CD4-positive, alpha-beta T cell treated with Interleukin-12 subunit alpha and Interleukin-12 subunit beta, for 1 hour (primary cell): ENCODE results near the gene LDHD.

Experiments
- DNase-seq: peaks from one replicate; pipeline ENCODE4 v3.0.0-alpha.2; 2020

The LDHD gene

GRCh38 chr16:75078886-75079285 lies 37.7 kb downstream of the LDHD start:
- DNase-seq, result no peak

DNA sequence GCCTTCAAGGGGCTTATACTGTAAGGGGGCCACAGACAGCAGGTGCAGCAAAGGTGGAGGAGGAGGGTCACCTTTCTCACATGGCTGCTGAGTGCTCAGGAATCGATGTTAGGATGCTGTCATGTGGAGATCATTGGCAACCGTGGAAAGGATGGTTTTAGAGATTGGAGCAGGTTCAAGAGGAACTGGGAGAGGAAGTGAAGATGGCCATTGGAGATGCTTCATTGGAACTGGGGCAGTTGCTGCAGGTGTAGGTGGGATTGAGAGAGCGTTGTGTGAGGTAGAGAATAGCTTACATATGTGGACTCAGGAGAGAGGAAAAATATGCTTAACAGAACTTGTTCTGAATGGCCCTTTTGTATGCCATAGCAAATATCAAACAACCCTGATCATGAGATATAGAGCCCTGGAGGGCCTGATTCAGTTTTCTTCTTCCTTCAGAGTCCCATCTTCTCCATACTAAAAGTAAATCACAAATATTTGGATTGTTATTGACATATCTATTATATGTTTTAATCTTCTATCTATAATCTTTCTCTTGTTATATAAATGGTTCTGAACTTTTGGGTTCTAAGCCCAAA lies 40.8 kb downstream of the LDHD start:
- no peak for DNase-seq

DNA sequence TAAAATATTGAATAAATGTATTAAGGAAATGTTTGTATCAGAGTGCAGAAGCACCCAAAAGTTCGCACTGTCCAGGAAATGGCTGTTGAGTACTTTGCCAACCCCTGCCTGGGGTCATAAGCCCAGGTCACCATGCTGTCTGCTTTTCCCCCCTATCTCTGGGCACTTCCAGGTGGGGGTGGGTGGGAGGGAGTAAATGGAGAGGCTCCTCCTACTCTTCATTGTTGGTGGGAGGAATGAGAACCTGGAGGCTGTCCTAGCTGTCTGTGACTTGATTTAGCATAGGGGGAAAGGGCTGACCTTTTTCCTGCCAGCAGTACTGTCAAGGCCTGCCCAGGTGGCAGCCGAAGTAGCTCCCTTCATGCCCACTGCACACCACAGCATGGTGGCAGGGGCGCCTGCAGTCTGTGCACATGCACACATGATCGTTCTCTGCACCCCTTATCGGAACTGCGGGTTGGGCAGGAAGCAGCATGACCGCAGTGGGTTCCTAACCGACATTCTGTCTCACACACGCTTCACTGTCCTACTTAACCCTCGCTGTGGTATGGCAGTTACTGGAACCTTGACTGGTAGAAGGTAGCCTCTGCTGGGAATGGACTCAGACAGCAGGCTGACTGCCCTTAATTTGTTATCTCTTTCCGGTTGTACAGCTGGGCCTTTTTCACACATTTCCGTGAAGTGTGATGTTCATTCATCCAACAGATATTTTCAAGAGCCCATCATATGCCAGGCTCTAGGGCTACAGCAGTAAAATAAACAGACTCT lies 41.5 kb downstream of the LDHD start:
- DNase-seq, result peak; percentile 86

GRCh38 chr16:75074304-75074793 lies 42.2 kb downstream of the LDHD start:
- no peak for DNase-seq

GRCh38 chr16:75073545-75074303 lies 42.9 kb downstream of the LDHD start:
- no peak for DNase-seq

GRCh38 chr16:75072239-75072947 lies 44.2 kb downstream of the LDHD start:
- no peak for DNase-seq

DNA sequence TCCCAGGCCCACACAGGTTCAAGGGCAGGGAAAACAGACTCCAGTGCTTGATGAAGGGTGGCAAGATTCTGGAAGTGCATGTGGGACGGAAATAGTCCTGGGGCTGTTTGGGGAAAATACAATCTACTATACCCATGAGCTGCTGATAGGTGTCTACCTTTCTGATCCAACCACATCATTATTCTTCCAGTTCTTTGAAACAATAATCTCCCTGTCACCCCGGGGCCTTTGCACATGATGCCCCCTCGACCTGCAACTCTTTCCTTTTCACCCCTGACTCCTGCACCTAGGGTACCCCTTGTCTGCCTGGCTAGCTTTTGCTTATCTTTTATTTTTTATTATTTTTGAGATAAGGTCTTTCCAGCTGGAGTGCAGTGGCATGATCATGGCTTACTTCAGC lies 45.0 kb downstream of the LDHD start:
- no peak for DNase-seq

DNA sequence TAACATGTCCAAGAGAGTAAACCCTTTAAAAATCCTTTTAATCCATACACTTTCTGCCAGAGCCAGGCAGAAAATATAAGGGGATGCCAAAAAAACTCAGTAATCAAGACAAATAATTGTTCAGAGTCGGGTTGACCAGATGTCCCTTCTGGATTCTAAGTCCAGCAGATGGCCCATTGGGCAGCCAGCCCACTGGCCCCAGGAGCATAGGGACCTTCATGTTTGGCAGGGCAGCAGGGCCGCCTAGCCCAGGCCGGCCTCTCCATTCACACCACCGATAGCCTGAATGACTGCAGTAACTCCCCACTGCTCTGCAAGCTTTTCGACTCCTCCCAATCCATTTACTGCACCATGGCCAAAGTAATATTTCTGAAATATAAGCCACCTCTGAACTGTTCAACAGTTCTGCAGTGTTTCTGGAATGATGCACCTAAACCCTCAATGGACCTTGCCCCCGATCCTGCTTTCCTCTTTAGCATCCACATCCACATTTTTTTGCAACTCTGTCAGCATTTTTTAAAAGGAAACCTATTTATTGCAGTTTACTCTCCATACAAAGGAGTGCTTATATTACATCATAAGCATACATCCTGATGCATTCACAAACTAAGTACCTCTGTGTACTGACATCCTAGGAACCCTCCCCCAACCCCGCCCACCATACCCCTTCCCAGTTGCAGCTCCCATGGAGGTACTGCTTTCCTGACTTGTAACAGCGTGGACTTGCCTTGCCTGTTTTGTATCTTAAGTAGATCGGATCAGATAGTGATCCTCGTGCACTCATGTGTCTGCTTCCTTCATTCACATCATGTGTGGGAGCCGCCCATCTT lies 46.4 kb downstream of the LDHD start:
- no peak for DNase-seq

DNA sequence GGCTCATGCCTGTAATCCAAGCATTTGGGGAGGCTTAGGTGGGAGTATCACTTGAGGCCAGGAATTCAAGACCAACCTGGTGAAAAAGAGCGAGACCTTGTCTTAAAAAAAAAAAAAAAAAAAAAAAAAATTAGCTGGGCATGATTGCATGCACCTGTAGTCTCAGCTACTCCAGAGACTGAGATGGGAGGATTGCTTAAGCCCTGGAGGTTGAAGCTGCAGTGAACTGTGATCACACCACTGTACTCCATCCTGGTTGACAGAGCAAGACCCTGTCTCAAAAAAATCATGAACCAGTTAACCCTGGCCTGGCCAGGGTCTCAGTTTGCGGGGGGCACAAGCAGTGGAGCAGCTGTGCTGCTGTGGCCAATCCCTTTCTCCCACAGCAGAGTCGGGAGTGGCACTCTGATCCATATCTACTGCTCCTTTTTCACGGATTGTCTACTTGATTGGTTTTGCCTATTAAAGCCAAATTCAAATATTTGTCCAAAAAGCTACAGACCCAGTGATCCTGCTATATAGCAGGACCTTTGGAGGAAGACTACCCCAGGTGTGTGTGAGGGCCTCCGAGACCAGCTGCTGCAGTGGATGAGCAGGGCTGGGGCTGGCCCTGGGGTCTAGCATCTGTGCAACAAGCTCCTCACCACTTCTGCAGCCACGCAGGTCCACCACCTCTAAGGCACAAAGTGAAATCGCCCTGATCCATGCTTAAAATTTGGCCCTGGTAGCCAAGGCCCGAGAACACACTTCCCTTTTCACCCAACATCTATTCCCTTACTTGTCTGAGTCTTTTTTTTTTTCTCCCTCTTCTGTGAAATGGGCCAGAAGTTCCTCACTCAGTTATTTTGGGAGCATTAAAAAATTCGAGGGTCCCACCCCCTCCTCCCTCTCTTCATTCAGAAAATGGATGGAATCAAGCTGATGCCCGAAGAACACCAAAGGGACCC lies 48.2 kb downstream of the LDHD start:
- no peak for DNase-seq

DNA sequence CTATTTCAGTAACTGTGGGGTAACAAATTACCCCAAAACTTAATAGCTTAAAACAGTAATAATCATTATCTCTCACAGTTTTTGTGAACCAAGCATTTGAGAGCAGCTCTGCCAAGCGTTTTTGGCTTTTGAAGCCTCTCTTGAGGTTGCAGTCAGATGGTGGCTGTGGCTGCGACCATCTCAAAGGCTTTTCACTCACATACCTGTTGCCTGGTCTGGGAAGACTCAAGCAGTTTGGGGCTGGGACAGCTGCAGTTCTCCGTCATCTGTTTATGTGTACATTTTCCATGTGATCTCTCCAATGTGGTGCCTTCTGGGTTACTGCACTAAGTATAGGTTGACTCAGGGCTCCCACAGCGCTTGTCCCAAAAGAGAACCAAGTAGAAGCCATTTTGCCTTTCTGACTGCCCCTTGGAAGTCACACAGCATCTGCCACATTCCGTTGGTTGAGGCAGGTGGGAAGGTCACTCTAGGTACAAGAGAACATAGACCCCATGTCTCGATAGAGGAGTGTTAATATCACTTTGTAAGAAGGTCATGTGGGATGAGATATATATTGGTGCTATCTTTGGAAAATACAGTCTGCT lies 49.6 kb downstream of the LDHD start:
- no peak for DNase-seq

DNA sequence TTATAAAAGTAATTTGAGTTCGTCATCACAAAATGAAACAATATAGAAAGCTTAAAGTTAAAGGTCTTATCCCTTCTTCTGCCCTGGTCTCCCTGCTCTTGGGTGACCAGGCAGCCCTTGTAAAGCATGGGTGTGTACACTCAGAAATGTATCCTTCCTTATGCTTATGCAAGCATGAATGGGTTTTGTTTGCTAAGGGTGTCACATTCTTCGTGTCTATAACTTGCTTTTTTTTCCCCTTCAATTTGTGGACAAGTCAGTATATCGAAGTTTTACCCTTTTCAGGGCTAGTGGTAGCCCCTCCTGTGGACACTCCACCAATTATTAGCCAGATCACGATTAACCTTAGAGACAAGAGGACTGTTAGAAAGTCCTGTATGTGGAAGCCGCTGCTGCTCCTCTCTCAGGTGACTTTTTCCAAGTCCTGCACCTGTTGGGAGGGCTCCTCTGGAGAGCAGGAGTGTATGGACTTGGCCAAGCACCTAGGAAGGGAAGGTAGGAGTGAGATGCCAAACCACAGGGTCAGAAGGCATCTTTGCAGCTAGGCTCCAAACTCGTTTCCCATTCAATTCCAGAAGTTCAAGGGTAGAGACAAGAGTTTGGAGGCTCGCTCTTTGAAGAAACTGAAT lies 50.9 kb downstream of the LDHD start:
- no peak for DNase-seq

DNA sequence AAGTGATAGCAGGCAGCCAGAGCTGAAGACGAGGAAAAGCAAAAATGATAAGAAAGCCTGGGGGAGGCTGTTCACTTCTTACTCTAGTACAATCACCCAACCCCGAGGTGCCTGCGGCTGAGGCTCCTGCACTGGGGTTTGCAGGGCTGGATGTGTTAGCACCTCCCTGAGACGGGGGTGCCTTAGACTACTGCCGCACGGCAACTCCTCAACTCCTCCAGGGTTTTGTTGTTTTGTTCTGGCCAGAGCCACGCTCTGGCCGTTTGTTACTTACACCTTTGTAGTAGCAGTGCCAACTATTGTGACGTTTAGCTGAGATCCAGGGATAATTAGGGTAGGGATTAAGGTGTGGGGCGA lies 51.5 kb downstream of the LDHD start:
- peak; percentile 12 for DNase-seq

DNA sequence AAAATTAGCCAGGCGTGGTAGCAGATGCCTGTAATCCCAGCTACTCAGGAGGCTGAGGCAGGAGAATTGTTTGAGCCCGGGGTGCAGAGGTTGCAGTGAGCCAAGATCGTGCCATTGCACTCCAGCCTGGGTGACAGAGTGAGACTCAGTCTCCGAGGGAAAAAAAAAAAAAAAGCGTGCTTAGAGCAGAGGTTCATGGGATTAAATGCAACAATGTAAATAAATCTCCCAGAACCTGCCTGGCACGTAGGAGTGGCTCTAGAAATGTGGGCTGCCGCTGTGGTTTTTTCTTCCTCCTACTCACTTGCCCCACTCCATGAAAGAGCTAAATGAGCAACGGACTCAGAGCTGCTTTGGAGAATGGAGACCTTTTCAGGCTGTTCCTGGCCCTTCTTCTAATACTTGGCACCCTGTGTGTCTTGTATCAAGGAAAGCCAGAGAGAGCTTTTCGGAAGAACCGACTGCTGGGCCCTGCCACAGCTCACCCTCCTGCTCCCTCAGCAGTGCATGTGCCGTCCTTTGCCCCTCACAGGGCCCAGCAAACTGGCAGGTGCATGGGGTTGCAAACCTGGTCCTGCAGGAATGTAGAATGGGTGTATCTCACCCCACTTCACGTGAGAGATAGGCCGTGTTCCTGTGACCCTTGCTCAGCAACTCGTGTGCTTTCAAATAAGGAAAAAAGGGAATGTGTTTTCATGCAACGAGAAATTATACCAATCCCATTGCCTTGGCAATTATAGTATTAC lies 52.0 kb downstream of the LDHD start:
- no peak for DNase-seq

- no peak for DNase-seq
Measured at GRCh38 chr16:75063549-75064088, 53.0 kb downstream of the LDHD start.

- DNase-seq, result no peak
Measured at GRCh38 chr16:75062976-75063346, 53.6 kb downstream of the LDHD start.

DNA sequence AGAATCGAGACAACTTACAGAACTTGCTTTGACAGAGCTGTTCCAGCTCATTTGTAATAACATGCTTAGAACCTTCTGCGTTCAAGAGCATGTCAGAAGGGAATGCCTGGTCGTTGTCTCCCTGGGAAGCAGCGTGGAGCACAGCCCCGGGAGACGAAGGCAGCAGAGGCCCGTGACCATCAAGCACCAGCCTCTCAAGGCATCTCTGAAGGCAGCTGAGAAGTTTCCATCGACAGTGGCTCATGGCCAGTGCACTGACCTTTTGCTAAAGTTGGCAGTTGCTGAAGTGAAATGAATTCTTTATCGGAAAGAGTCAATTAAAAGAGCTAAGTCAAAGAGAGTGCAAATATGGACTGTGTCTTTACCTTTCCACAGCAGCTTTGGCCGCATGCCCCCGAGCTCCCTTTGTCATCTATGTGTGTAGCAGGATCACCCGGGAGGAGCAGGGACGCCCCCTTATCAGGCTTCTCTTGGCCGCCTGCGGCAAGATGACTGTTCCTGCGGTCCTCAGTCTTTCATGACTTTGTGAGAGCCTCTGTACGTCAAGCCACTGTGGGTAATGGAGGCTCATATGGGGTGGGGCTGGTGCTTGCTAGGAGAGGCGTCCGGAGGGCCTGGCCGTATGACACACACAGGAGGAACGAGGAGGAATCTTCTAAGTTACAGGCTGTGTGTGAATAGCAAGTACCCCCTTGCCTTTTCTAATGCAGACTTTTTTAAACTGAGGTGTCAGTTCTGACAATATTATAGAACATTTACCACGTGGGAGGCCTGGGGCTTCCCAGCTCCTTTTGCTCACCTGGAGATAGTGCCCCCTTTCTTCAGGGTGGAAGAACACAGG lies 54.2 kb downstream of the LDHD start:
- no peak for DNase-seq
